Right lobe of liver (tissue), 4 donors: ENCODE results near the gene SULF2.

Experiments
- CTCF ChIP-seq, 4 donors: fragments of 200-600 bp in 3 of 4; fragments of 450-650 bp in 1 of 4; IDR thresholded peaks; one replicate each; pipeline versions ENCODE4 v1.5.1 to v1.8.0; 2016 to 2022; ENCODE audit warnings: antibody characterized with exemption in 4 of 4, mild to moderate bottlenecking in 2 of 4
- POLR2A ChIP-seq: fragments of 450-650 bp; IDR thresholded peaks from one replicate; pipeline ENCODE4 v1.6.1; 2017; ENCODE audit warnings: antibody characterized with exemption, mild to moderate bottlenecking
- donor health status: DM: no; HTN: no; CAD: no.
- donor health status: DM: no; HTN: no; CAD: no.
- donor health status: DM: no; HTN: yes; CAD: no.

DNA sequence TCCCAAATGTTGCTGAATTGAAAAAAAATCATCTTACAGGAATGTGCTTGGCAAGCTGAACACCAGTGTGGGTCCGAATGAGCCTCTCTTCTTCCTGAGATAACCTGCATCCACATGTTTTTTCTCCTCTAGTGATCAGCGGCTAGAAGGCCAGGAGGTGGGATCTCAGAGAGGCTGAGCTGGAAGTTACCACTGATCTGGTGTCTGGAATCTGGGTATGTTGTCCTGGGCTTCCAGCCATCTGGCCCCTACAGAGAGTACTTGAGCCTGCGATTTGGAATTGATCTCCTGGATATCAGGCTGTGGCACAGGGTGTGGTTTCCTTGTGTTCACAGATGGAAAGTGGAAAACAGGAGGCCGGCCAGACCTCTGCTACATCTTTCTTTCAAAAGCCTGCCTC, 35.9 kb downstream of the SULF2 start:
- TF ChIP-seq CTCF (IDR thresholded peaks at IDR 0.05) (no peak), POLR2A (no peak)
